ENCODE results near the gene SPRN. TPM values are rescaled to one million over a fixed set of nuclear protein-coding genes. Genes with fewer than 3 reads are reported as not detected.

SPRN gene
- total RNA-seq, 2 donors from 2014 or later: 0.09 to 1.2 TPM

DNA sequence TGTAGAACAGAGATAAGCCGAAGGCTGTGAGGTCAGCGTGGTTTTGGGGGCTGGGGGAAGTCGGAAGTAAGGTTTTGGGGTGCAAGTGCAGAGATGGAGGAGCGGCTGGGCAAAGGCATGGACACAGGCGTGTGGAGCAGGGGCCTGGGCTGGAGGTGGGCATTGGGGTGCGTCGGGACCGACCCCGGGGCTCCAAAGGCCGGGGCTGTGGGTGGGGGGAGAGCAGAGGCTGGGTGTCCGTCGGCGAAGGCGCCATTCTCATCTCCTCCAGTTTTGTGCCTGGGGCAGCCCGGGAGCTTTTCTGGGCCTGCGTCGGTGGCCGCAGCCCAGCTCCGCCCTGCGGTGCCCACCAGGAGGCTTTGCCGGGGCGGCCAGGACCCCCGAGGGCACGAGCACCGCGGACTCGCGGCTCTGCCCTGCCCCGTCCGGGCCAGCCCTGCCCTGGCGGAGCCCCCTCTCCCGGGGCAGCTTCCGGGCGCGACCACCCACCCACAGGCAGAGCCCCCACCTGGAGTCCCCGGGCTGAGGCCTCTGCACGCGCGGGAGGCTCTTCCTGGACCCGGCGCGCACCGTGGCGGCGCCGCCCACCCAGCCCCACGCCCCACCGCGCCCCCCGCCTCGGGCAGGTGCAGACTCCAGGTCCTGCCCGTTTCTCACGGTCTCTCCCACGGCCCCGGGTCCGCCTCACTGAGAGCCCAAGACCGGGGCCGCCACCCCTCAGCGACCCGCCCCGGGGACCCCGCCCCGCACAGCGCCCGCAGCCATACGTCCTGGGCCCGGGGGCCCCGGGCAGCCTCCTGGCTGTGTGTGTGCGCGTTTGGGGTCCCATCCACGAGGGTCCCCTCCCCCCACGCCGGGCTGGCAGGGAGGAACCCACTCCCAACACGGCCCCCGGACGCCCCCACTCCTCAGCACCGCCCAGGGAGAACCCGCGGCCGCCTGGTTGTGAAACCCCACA is 21.6 kb upstream of the SPRN start:
- H3K27me3 ChIP-seq (replicated peaks; ENCODE audit: insufficient read depth): no peaks in the 10 kb centered on the region
- H3K36me3 ChIP-seq: no peaks in the 10 kb centered on the region
- no peak overlapping the region for H3K4me3 ChIP-seq
- H3K9me3 ChIP-seq: no peaks in the 10 kb centered on the region
- no peak overlapping the region for H3K27ac ChIP-seq
- WGBS: 58% methylated on average over 64 of the region's 80 CpGs
- TF ChIP-seq POLR2A (IDR thresholded peaks at IDR 0.05) (no peak), POLR2AphosphoS5 (IDR thresholded peaks at IDR 0.05) (no peak)
- intact Hi-C loops (cut with DNase I): no loop called here
- DNase-seq (ENCODE audit: low spot score): no peak
- no peaks in the 10 kb centered on the region for H3K4me1 ChIP-seq (replicated peaks)

GRCh38 chr10:133445268-133445732 is 20.9 kb upstream of the SPRN start:
- no peak overlapping the region for H3K4me3 ChIP-seq
- DNase-seq (ENCODE audit: low spot score): peak; percentile 3
- WGBS: 92% methylated on average over 21 of the region's 22 CpGs

GRCh38 chr10:133444342-133445267 is 20.2 kb upstream of the SPRN start:
- Histone ChIP-seq H3K27me3 (replicated peaks; ENCODE audit: insufficient read depth) (no peaks in the 10 kb centered on the region), H3K9me3 (no peaks in the 10 kb centered on the region), H3K27ac (no peak overlapping the region), H3K36me3 (no peaks in the 10 kb centered on the region), H3K4me1 (replicated peaks) (no peaks in the 10 kb centered on the region), H3K4me3 (no peak overlapping the region)
- no peak for DNase-seq (ENCODE audit: low spot score)
- WGBS: 97% methylated on average over 9 of the region's 12 CpGs
- TF ChIP-seq, protein P1, sequence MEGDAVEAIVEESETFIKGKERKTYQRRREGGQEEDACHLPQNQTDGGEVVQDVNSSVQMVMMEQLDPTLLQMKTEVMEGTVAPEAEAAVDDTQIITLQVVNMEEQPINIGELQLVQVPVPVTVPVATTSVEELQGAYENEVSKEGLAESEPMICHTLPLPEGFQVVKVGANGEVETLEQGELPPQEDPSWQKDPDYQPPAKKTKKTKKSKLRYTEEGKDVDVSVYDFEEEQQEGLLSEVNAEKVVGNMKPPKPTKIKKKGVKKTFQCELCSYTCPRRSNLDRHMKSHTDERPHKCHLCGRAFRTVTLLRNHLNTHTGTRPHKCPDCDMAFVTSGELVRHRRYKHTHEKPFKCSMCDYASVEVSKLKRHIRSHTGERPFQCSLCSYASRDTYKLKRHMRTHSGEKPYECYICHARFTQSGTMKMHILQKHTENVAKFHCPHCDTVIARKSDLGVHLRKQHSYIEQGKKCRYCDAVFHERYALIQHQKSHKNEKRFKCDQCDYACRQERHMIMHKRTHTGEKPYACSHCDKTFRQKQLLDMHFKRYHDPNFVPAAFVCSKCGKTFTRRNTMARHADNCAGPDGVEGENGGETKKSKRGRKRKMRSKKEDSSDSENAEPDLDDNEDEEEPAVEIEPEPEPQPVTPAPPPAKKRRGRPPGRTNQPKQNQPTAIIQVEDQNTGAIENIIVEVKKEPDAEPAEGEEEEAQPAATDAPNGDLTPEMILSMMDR (IDR thresholded peaks at IDR 0.05): no peak
- TF ChIP-seq POLR2A (IDR thresholded peaks at IDR 0.05) (no peak), POLR2AphosphoS5 (IDR thresholded peaks at IDR 0.05) (no peak)
- intact Hi-C loops (cut with DNase I): no loop called here

More at GRCh38 chr10:133445268-133445732, 20.9 kb upstream of the SPRN start:
- TF ChIP-seq, protein P1 (IDR thresholded peaks at IDR 0.05): no peak
- TF ChIP-seq POLR2A (IDR thresholded peaks at IDR 0.05) (no peak), POLR2AphosphoS5 (IDR thresholded peaks at IDR 0.05) (no peak)
- Histone ChIP-seq H3K4me1 (replicated peaks) (no peaks in the 10 kb centered on the region), H3K27ac (no peak overlapping the region), H3K36me3 (no peaks in the 10 kb centered on the region), H3K9me3 (no peaks in the 10 kb centered on the region), H3K27me3 (replicated peaks; ENCODE audit: insufficient read depth) (no peaks in the 10 kb centered on the region)
- intact Hi-C loops (cut with DNase I): no loop called here

DNA sequence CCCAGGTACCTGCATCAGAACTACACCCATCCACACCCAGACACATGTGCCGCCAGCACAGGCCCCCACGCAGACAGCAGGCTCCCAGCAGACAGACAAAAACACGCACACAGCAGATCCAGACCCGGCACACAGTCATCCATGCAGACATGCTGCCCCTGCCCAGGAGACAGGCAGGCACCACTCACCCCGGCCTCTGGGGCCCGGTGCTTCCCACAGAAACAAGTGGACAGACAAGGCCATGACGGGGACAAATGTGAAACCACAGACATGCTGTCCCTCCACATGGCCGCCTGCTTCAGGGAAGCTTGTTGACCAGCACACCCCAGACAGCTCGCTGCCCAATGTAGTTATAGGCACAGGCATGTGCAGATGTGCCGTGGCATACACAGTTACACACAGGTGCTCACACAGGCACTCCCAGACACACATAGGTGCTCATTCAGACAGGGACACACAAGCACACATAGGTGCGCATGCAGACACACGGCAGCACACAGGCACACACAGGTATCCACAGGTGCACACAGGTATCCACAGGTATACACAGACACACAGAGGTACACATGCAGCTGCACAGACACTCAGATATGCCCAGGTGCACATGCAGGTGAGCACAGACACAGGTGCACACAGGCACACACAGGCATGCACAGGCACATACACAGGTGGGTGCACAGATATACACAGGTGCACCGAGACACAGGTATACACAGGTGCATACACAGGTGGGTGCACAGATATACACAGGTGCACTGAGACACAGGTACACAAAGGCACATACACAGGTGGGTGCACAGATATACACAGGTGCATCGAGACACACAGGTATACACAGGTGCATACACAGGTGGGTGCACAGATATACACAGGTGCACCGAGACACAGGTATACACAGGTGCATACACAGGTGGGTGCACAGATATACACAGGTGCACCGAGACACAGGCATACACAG is 18.8 kb upstream of the SPRN start:
- no peak for DNase-seq (ENCODE audit: low spot score)
- WGBS: 84% methylated on average over 14 of the region's 16 CpGs
- no peaks in the 10 kb centered on the region for H3K36me3 ChIP-seq
- H3K27ac ChIP-seq: no peak overlapping the region
- TF ChIP-seq, protein P1 (IDR thresholded peaks at IDR 0.05): no peak
- TF ChIP-seq POLR2AphosphoS5 (IDR thresholded peaks at IDR 0.05) (no peak), POLR2A (IDR thresholded peaks at IDR 0.05) (no peak)
- no peaks in the 10 kb centered on the region for H3K4me1 ChIP-seq (replicated peaks)
- H3K4me3 ChIP-seq: no peak overlapping the region
- no peaks in the 10 kb centered on the region for H3K27me3 ChIP-seq (replicated peaks; ENCODE audit: insufficient read depth)
- intact Hi-C loops (cut with DNase I): no loop called here
- H3K9me3 ChIP-seq: no peaks in the 10 kb centered on the region
